Measurements from ENCODE around the gene KCNN1. TPM values are rescaled to one million over a fixed set of nuclear protein-coding genes. Genes with fewer than 3 reads are reported as not detected.

KCNN1 gene
- total RNA-seq, 2 donors from 2014 or later: 0.19 to 0.36 TPM

DNA sequence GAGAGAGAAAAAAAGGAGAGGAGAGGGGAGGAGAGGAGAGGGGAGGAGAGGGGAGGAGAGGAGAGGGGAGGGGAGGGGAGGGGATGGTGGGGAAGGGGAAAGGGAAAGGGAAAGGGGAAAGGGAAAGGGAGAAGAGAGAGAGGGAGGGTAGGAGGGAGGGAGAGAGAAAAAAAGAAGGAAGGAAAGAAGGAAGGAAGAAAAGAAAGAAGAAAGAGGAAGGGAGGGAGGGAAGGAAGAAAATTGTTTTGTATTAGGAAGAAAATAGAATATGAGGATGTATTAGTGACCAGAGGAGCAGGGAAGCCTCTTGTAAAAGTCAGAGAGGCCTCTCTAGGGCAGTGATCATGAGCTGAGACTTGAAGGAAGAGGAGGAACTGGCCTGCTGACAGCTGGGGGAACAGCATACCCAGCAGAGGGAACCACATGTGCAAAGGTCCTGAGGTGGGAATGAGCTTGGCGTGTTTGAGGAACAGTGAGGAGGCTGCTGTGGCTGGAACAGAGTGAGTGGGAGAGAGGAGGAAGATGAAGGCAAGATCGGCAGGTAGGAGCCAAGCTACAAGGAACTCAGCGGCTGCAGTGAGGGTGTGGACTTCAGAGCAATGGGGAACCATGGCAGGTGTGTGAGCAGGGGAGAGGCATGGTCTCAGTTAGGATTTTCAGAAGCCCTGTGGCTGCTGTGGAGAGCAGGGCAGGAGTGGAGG, 9.6 kb upstream of the KCNN1 start:
- ATAC-seq (no peak), DNase-seq (ENCODE audit: low spot score in 2 of 2) (no peak)
- H3K9me3 Mint-ChIP-seq: no peaks in the 10 kb centered on the region
- H3K27ac Mint-ChIP-seq: no peak overlapping the region
- no peaks in the 10 kb centered on the region for H3K36me3 Mint-ChIP-seq

DNA sequence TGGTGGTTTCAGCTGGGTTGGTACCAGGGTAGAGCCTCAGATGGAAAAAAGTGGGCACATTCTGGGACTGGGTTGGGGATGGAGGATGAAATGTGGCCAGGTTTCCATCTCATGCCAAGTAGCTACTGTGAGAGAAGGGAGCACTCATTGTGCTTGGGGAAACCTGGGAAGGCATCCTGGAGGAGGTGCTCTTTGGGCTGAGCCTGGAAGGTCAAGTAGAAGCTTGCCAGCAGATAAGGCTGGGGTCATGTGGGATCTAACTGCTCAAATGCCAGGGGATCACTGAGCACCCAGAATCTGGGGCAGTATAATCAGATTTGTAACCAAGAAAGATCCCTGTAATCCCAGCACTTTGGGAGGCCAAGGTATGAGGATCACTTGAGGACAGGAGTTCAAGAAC, 9.0 kb upstream of the KCNN1 start:
- no peak for ATAC-seq
- no peak overlapping the region for H3K27ac Mint-ChIP-seq
- no peaks in the 10 kb centered on the region for H3K9me3 Mint-ChIP-seq
- no peak for DNase-seq (ENCODE audit: low spot score in 2 of 2)
- no peaks in the 10 kb centered on the region for H3K36me3 Mint-ChIP-seq

DNA sequence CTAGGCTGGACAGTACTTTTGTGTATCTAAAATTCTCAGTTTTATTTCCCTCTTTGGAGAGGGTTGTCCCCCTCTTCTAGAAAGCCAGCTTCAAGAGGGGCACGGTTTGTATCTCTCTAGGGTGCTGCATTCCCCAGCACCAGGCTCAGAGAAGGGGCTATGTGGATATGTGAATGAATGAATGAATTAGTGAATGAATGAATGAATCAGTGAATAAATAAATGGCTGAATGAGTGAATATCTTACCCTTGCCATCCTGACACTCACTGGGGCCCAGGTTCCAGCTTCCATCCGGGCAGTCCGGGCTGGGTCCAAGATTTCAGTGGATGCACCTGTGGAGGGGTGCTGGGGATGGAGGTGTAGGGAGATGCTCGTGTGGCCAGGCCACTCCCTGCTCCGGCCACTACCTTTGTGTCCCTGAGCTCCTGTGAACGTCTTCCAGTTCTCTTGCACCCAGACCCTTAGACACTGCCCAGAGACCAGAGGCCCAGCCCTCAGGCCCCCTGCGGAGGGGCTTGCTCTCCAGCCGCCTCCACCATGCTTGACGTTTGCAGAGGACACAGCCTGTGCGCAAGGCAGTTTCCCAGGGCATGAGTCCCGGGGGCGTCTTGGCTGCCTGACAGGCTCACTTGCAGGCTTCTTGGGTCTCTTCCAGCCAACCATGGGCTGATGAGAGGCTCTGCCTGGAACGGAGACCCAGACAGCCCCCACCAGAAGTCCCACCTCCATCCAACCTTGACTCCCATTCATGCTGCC, 2.8 kb upstream of the KCNN1 start:
- H3K9me3 Mint-ChIP-seq: no peaks in the 10 kb centered on the region
- no peaks in the 10 kb centered on the region for H3K36me3 Mint-ChIP-seq
- DNase-seq (ENCODE audit: low spot score in 2 of 2) (no peak), ATAC-seq (no peak)
- no peak overlapping the region for H3K27ac Mint-ChIP-seq

DNA sequence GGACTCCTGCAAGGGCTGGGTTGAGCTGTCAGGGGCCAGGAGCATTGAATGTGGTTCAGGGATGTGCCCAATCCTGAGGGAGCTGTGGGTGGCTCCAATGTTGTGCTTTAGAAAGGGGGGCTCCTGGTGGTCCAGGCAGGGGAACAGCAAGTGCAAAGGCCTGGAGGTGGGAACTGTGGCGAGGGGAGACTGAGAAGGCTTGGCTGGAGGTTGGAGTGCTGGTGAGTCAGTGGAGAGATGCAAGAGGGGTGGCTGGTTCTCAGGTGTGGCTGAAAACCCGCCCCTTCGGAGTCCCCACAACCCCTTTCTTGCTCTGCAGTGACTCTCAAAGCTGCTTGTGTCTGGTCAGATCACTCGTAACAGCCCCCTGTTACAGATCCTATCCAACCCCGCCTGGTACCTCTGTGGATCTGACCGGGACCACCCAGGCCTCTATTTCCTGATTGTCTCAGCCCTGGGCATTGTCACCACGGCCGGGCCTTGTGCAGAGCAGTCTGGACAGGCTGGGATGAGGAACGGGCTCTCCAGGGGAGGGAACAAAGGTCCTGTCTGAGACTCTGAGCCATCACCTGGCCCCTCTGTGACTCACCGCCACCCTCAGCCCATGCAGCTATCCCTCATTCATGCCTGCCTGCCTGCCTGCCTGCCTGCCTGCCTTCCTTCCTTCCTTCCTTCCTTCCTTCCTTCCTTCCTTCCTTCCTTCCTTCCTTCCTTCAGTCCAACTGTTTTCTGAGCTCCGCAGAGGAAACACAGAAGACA, 1.4 kb upstream of the KCNN1 start:
- ATAC-seq (no peak), DNase-seq (ENCODE audit: low spot score in 2 of 2) (no peak)
- Mint-ChIP-seq H3K36me3 (no peaks in the 10 kb centered on the region), H3K9me3 (no peaks in the 10 kb centered on the region), H3K27ac (no peak overlapping the region)

DNA sequence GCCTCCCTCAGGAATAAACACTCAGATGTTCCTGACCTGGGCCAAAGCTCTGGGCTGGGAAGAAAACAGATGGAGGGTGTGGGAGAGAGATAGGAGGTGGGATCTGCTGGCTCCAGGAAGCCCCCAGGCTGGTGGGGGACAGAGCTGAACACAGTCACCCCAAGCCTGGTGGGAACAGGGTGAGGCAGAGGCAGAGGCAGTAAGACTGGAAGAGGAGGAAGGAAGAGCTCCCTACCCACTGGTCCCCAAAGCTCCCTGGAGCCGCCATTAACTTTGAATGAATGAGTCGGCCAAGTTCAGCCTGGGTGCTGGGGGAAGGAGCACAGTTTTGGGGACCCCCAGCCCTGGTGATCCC, 801 bp upstream of the KCNN1 start:
- Mint-ChIP-seq H3K9me3 (no peaks in the 10 kb centered on the region), H3K27ac (no peak overlapping the region), H3K36me3 (no peaks in the 10 kb centered on the region)
- no peak for DNase-seq (ENCODE audit: low spot score in 2 of 2)
- ATAC-seq: no peak

DNA sequence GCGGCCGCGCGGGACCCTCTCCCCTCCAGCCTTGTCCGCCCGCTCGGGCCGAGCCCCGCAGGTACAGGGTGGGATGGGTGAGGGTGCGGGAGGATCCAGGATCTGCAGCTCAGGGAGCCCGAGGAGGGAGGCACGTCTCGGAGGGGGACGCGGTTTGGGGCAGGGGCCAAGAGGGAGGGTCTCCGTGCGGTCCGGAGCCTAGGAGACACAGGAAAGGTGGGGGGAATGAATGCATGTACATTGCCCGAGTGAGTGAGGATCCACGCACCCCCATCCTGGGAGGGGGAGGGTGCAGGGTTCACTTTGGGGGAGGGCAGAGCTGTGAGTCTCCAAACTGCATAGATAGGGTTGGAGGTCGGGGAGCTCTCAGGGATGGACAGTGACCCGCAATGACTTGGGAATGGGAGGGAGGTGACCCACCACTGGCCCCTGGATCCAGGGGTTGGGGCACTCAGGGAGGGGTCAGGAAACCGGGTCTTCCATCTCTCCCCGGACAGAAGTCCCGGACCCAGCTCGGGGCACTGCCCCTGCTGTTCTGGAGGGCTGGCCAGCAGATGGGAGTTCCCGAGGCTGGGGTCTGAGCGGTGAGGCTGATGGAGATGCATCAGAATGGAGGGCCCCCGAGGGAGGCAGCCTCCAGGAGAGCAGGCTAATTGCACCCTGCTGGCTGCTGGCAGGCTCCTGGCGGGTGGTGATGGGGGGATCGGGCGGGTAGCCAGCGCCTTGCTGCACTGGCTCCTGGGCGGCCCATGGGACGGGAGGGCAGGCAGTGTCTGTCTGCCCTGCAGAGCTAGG, 547 bp downstream of the KCNN1 start:
- no peak overlapping the region for H3K27ac Mint-ChIP-seq
- no peaks in the 10 kb centered on the region for H3K36me3 Mint-ChIP-seq

DNA sequence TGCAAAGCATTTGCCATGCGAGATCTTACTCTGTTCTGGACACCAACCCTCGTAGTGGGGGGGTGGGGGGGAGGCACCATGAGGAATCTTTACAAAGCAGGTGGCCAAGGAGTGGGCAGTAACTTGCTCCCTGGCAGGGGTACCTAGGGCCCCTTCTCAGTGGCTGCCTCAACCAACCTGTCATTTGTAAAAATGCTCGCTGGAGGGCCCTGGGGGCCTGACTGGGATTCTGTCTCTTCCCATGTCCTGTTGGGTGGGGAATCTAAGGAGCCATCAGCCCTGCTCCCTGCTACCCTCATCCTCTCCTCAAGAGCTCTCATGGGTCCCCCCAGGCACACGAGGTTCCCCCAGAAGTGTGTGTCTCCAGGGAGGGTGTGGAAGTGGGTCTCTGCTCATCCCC, 1.5 kb downstream of the KCNN1 start:
- H3K9me3 Mint-ChIP-seq: no peaks in the 10 kb centered on the region
- H3K27ac Mint-ChIP-seq: no peak overlapping the region
- no peaks in the 10 kb centered on the region for H3K36me3 Mint-ChIP-seq
- no peak for DNase-seq (ENCODE audit: low spot score in 2 of 2)
- ATAC-seq: no peak

More for the DNA sequence above, 547 bp downstream of the KCNN1 start:
- DNase-seq (ENCODE audit: low spot score in 2 of 2) (no peak), ATAC-seq (peak in 1 of 2 donors; percentile 9)
- no peaks in the 10 kb centered on the region for H3K9me3 Mint-ChIP-seq

DNA sequence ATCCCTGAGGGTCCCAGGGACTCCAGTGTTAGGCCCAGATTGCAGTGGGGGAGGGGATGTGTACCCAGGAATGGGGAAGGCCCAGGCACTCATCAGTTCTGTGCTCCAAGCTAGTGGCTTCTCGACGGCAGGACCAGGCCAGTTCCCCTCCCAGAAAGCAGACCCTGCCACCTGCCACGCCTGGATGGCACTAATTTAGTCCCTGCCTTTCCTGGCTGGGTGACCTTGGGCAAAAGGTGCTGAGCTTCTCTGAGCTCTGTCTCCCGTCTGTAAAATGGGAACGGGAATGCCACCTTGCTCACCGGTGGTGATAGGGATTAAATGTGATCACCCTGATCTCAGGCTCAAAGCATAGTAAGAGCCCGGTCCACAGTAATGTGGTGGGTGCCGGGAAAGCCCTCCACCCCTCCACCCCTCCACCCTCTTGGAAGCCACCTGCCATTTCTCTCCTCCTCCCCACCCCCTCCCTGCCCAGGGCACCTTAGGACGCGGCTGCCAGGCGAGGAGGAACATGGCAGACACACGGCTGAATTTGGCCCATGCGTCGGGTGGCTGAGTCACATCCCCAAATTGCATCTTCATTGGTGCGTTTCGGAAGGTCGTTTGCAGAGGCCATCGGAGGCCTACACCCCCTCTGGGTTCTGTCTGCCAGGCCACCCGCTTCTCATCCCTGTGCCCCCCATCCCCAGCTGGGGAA, 2.3 kb downstream of the KCNN1 start:
- no peaks in the 10 kb centered on the region for H3K9me3 Mint-ChIP-seq
- no peak for ATAC-seq
- DNase-seq (ENCODE audit: low spot score in 2 of 2): no peak
- no peak overlapping the region for H3K27ac Mint-ChIP-seq
- no peaks in the 10 kb centered on the region for H3K36me3 Mint-ChIP-seq

DNA sequence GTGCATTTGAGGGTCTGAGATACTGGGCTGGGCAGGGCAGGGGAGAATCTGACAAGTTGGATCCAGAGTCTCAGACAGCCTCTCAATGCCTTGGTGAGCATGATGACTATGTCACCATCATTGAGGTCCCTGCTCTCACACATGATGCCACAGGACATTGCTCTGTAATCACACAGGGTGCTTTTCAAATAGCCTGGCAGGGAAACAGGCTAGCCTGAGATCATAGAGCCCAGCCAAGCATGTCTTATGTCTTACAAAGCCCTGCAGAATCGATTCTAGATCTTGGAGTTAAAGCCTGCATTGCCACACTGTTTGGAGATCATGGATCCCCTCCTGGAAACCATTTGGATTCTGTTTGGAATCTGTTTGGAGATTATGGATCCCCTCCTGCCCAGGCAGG, 5.3 kb downstream of the KCNN1 start:
- Mint-ChIP-seq H3K36me3 (no peaks in the 10 kb centered on the region), H3K9me3 (no peaks in the 10 kb centered on the region), H3K27ac (no peak overlapping the region)
- no peak for ATAC-seq
- no peak for DNase-seq (ENCODE audit: low spot score in 2 of 2)

DNA sequence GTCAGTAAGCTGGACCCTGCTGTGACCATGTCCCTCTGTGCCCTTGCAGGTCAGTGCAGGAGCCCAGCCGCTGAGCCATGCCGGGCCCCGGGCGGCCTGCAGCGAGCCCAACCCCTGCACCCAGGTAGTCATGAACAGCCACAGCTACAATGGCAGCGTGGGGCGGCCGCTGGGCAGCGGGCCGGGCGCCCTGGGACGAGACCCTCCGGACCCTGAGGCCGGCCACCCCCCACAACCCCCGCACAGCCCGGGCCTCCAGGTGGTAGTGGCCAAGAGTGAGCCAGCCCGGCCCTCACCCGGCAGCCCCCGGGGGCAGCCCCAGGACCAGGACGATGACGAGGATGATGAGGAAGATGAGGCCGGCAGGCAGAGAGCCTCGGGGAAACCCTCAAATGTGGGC, 6.9 kb downstream of the KCNN1 start:
- ATAC-seq: no peak
- no peaks in the 10 kb centered on the region for H3K36me3 Mint-ChIP-seq

DNA sequence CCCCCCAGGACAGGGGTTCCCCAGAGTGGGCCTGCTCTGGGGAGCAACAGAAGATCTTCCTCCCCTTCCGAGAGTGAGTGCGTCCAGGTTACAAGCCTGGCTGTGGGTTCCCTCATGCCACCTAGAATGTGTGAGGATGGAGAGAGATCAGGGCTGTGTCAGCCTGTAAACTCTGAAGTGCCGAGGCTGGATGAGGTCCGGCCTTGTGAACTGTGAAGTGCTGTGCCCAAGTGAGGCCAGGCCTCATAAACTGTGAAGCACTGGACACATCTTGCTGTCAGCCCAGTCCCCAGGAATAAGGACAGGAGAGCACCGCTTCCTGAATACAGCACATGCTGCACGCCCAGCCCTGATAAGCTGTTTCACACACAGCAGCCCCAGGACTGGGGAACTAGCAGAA, 7.6 kb downstream of the KCNN1 start:
- H3K36me3 Mint-ChIP-seq: no peaks in the 10 kb centered on the region
- no peak for DNase-seq (ENCODE audit: low spot score in 2 of 2)
- no peaks in the 10 kb centered on the region for H3K9me3 Mint-ChIP-seq
- no peak overlapping the region for H3K27ac Mint-ChIP-seq
- no peak for ATAC-seq

More for the DNA sequence above, 6.9 kb downstream of the KCNN1 start:
- no peak overlapping the region for H3K27ac Mint-ChIP-seq
- no peak for DNase-seq (ENCODE audit: low spot score in 2 of 2)
- no peaks in the 10 kb centered on the region for H3K9me3 Mint-ChIP-seq

DNA sequence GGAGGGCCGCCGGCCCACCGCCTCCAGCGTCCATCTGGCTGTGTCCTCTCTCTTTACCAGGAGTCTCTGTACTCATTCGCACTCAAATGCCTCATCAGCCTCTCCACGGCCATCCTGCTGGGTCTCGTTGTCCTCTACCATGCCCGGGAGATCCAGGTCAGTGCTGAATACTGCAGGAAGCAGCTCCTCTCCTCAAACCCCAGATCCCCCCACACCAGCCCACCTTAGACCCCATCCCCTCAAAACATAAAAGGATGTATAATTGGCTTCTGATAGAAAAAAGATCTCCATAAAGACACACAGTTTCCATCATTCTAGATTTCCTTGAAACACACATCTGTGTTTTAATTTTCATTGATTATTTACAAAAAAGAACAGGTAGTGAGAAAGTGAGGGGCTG, 8.1 kb downstream of the KCNN1 start:
- no peaks in the 10 kb centered on the region for H3K36me3 Mint-ChIP-seq
- ATAC-seq (no peak), DNase-seq (ENCODE audit: low spot score in 2 of 2) (no peak)
- no peak overlapping the region for H3K27ac Mint-ChIP-seq
- H3K9me3 Mint-ChIP-seq: no peaks in the 10 kb centered on the region

DNA sequence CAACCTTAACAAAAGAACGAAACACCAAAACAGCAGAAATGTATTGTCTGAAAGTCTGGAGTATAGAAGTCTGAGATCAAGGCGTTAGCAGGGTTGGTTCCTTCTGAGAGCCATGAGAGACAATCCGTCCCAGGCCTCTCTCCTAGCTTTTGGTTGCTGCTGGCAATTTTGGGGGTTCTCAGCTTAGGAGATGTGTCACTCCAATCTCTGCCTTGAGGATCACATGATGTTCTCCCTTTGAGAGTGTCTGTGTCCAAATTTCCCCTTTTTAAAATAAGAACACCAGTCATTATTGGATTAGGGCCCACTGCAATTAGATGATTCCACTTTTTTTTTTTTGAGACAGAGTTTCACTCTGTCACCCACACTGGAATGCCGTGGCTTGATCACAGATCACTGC, 10.1 kb downstream of the KCNN1 start:
- H3K36me3 Mint-ChIP-seq: no peaks in the 10 kb centered on the region
- no peak for DNase-seq (ENCODE audit: low spot score in 2 of 2)
- H3K27ac Mint-ChIP-seq: no peak overlapping the region
- H3K9me3 Mint-ChIP-seq: no peaks in the 10 kb centered on the region
- ATAC-seq: no peak

DNA sequence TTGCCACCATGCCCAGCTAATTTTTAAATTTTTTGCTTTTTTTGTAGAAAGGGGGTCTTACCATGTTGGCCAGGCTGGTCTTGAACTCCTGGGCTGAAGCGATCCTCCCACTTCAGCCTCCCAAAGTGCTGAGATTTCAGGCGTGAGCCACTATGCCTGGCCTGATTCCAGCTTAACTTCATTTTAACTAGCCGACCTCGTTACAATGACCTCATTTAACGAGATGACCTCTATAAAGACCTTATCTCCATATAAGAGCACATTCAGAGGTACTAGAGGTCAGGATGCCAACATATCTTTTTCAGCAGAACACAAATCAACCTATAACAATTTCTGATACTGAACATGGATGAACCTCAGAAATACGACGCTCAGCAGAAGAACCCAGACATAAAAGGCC, 10.6 kb downstream of the KCNN1 start:
- Mint-ChIP-seq H3K9me3 (no peaks in the 10 kb centered on the region), H3K27ac (no peak overlapping the region), H3K36me3 (no peaks in the 10 kb centered on the region)
- ATAC-seq (no peak), DNase-seq (ENCODE audit: low spot score in 2 of 2) (no peak)

DNA sequence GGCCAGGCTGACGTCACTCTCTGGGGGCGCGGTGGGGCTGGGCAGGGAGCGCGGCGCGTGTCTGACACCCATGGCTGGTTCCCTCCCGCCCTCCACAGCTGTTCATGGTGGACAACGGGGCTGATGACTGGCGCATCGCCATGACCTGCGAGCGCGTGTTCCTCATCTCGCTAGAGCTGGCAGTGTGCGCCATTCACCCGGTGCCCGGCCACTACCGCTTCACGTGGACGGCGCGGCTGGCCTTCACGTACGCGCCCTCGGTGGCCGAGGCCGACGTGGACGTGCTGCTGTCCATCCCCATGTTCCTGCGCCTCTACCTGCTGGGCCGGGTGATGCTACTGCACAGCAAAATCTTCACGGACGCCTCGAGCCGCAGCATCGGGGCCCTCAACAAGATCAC, 14.7 kb downstream of the KCNN1 start:
- no peak for DNase-seq (ENCODE audit: low spot score in 2 of 2)
- Mint-ChIP-seq H3K27ac (no peak overlapping the region), H3K36me3 (no peaks in the 10 kb centered on the region), H3K9me3 (no peaks in the 10 kb centered on the region)
- no peak for ATAC-seq

DNA sequence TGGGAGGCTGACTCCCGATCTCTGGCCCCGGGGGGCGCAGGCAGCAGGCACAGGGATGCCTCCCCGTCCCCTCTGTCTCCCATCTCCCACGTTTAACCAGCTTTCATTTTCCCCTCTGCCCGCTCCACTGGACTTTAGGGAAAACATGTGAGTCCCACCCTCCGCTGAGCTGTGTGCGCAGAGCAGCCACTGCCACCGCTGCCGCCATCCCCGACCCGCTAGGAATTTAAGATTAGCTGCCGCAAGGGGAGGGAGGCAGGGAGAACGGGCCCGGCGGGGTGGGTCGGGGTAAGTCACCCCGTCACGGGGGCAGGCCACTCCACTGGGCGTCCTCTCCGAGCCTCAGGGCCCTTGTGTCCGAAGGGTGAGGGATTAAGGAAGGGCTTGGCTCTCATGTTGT, 15.5 kb downstream of the KCNN1 start:
- Mint-ChIP-seq H3K9me3 (no peaks in the 10 kb centered on the region), H3K36me3 (no peaks in the 10 kb centered on the region), H3K27ac (no peak overlapping the region)
- no peak for ATAC-seq
- DNase-seq (ENCODE audit: low spot score in 2 of 2): no peak

All from activated naive CD4-positive, alpha-beta T cell treated with anti-CD3 and anti-CD28 coated beads, Interleukin-2, amount 50 U/mL, for 72 hours (primary cell).